GM12872 (cell line): Measurements from ENCODE around the gene ANKRD42.

Experiments used
- TF ChIP-seq, protein P1 (sequence below): IDR thresholded peaks from 3 replicates; pipeline ENCODE4 v1.5.1; 2011; ENCODE audit warnings: low read depth, mild to moderate bottlenecking, low read length, moderate library complexity; ENCODE audit not compliant: insufficient read depth

ANKRD42 gene

DNA sequence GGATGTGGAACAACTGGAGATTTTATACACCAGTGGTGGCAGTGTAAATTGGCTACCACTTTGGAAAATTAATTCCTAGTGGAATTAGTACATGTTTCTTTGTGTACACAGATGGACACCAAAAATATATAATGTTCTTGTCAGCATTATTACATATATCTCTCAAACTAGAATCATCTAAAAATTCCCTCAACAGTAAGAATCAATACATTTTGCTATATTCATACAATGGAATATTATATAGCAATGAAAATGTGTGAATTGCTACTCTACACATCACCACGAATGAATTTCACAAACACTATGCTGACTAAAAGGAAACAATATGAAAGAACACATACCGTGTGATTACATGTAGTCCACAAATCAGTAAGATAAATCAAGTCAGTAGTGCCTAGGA lies 58.8 kb downstream of the ANKRD42 start:
- TF ChIP-seq, protein P1, sequence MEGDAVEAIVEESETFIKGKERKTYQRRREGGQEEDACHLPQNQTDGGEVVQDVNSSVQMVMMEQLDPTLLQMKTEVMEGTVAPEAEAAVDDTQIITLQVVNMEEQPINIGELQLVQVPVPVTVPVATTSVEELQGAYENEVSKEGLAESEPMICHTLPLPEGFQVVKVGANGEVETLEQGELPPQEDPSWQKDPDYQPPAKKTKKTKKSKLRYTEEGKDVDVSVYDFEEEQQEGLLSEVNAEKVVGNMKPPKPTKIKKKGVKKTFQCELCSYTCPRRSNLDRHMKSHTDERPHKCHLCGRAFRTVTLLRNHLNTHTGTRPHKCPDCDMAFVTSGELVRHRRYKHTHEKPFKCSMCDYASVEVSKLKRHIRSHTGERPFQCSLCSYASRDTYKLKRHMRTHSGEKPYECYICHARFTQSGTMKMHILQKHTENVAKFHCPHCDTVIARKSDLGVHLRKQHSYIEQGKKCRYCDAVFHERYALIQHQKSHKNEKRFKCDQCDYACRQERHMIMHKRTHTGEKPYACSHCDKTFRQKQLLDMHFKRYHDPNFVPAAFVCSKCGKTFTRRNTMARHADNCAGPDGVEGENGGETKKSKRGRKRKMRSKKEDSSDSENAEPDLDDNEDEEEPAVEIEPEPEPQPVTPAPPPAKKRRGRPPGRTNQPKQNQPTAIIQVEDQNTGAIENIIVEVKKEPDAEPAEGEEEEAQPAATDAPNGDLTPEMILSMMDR = no peak

DNA sequence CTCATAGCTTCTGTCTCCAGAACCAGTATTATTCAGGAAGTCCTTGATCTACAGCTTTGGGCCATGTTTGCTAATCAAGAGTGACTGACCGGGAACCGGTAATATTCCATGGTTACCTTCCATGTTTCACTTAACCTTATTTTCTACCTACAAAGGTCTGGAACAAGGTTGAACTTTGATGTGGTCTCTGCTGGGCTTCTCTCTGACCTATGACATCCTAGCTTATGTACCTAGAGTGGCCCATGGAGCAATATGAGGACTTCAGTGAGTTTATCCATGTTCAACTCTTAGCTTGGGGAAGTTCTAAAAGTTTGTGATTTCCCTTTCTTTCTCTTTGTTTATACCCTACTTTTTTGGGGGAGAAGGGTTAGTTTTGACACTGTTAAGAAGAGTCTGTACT lies 59.4 kb downstream of the ANKRD42 start:
- TF ChIP-seq, protein P1 = no peak

DNA sequence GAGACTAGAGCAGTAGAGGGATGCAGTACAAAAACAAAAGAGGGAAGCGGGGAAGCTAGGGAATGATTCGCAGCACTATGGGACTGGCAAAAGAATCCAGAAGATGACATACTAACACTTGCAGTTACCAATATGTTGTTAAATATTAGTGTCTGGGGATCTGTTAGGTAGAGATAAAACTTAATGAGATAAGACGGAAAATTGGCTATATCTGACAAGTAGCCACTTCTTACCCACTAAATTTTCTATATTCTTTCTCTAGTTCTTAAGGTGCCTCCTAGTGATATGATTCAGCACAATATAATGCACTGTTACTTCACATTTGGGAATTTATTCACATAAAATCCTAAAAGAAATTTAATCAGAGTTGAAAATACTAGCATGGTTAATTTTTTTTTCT lies 61.9 kb downstream of the ANKRD42 start:
- TF ChIP-seq, protein P1 = no peak

DNA sequence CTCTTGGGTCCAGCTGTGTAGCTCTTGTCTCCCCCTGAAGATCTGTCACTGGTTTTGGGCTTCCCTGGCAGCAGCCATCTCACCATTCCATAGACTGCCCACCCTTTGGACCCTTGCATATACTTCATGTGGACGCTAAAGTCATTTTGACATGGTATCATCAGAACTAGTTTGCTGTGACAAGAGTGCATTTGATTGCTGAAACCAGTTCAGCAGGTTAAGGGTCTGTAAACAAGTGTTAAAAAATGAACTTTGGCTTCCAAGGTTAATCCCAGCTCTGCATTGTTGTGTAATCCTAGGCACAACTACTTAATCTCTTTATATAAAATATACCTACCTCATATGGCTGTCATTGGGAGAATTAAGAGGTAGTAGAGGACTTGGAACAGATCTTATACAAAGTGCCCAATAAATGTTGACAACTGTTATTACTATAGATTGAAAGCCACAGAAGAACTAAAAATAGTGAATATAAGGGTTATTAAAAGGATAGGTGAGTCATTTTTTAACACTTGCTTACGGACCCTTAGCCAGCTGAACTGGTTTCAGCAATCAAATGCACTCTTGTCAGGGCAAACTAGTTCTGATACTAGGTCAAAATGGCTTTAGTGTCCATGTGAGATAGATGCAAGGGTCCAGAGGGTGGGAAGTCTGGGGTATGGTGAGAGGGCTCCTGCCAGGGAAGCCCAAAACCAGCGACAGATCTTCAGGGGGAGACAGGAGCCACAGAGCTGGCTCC lies 63.3 kb downstream of the ANKRD42 start:
- TF ChIP-seq, protein P1 = no peak

DNA sequence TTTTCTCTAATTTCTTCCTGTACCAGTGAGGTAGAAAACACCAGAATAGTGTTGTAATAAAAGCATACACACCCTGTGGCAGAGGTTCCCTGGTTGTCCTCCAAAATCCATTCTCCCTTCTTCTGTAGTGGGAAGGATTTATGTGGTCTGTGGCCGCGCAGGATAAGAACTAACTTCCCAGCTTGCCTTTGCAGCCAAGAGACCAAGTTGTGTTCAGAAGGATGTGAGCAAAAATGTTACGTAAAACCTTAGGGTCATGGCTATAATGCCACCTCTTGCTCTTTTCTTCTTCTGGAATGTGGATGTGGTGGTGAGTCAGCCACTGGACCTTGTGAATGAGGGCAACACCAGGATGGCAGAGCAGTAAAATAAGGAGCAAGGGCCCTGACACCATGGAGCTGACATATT lies 64.3 kb downstream of the ANKRD42 start:
- TF ChIP-seq, protein P1 = no peak

DNA sequence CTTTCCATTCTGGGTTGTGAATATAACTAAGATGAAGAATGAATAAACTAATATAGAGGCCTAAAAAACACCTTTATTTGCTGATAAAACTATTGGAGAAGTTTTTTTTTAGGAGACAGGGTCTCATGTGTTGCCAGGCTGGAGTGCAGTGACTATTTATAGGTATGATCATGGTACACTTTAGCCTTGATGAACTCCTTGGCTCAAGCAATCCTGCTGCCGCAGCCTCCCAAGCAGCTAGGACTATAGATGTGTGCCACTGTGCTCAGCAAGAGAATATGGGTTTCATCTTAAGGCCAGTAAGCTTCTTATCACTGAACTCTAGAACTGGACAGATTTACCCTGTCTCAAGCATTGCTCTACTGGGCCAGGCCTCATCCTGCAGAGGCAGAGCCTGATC lies 66.0 kb downstream of the ANKRD42 start:
- TF ChIP-seq, protein P1 = no peak

DNA sequence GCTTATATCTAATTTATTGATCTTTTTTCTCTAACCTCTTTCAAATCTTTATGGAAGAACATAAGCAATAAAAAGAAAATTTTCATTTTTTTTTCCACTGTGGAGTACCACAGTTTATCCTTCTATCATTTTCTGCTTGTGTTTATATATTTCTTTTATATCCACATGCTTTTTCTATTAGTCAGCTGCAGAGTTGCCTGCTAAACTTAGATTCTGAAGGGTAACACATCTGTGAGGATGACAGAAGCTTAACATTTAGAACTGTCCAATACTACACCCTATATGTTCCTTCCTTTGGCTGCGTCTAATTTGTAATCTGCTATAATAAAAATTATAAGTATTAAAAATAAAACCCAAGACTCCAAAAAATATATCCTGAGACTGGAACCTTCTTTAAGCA lies 71.8 kb downstream of the ANKRD42 start:
- TF ChIP-seq, protein P1 = no peak
